ENCODE data around the gene ARIH1. TPM values are rescaled to one million over a fixed set of nuclear protein-coding genes. Genes with fewer than 3 reads are reported as not detected.

ARIH1 gene
- total RNA-seq, 1 donor from 2014 or later: 54.8 TPM

- TF ChIP-seq POLR2AphosphoS5 (IDR thresholded peaks at IDR 0.05; ENCODE audit: insufficient read depth in 1 of 2, low read depth in 1 of 2): no peak
- no peak for TF ChIP-seq CTCF (IDR thresholded peaks at IDR 0.05)
- TF ChIP-seq POLR2A (IDR thresholded peaks at IDR 0.05): no peak
- H3K36me3 ChIP-seq: no peaks in the 10 kb centered on the region
- no peak overlapping the region for H3K27ac ChIP-seq
- H3K4me3 ChIP-seq: no peak overlapping the region
- no peaks in the 10 kb centered on the region for H3K27me3 ChIP-seq
- DNase-seq (ENCODE audit: extremely low spot score in 2 of 2): no peak
- peaks cover 37% of the 10 kb centered on the region for H3K4me1 ChIP-seq
- intact Hi-C loops (cut with DNase I): loop anchor here (5.0 kb wide), 1 partner anchor 76 kb away; no protein-coding TSS in a partner anchor
- no peaks in the 10 kb centered on the region for H3K9me3 ChIP-seq
These were observed 42.6 kb downstream of the ARIH1 start for GRCh38 chr15:72516777-72517176.

GRCh38 chr15:72521682-72522081 is 47.6 kb downstream of the ARIH1 start:
- H3K9me3 ChIP-seq: no peaks in the 10 kb centered on the region
- no peak for TF ChIP-seq CTCF (IDR thresholded peaks at IDR 0.05)
- TF ChIP-seq POLR2A (IDR thresholded peaks at IDR 0.05): no peak
- no peak for TF ChIP-seq POLR2AphosphoS5 (IDR thresholded peaks at IDR 0.05; ENCODE audit: insufficient read depth in 1 of 2, low read depth in 1 of 2)
- H3K36me3 ChIP-seq: peaks cover 0 to 4% of the 10 kb centered on the region in 2 donors
- H3K4me1 ChIP-seq: peaks cover 11% of the 10 kb centered on the region
- H3K27me3 ChIP-seq: no peaks in the 10 kb centered on the region
- no peak for DNase-seq (ENCODE audit: extremely low spot score in 2 of 2)
- no peak overlapping the region for H3K4me3 ChIP-seq
- intact Hi-C loops (cut with DNase I): no loop called here
- no peak overlapping the region for H3K27ac ChIP-seq

- H3K4me1 ChIP-seq: peaks cover 6% of the 10 kb centered on the region
- H3K4me3 ChIP-seq: no peak overlapping the region
- no peaks in the 10 kb centered on the region for H3K36me3 ChIP-seq
- TF ChIP-seq POLR2AphosphoS5 (IDR thresholded peaks at IDR 0.05; ENCODE audit: insufficient read depth in 1 of 2, low read depth in 1 of 2) (no peak), POLR2A (IDR thresholded peaks at IDR 0.05) (no peak), CTCF (IDR thresholded peaks at IDR 0.05) (no peak)
- H3K27me3 ChIP-seq: no peaks in the 10 kb centered on the region
- no peak for DNase-seq (ENCODE audit: extremely low spot score in 2 of 2)
- no peaks in the 10 kb centered on the region for H3K9me3 ChIP-seq
- H3K27ac ChIP-seq: no peak overlapping the region
- intact Hi-C loops (cut with DNase I): no loop called here
These were observed 59.0 kb downstream of the ARIH1 start for GRCh38 chr15:72532991-72533601.

GRCh38 chr15:72534523-72534922 is 60.4 kb downstream of the ARIH1 start:
- TF ChIP-seq POLR2AphosphoS5 (IDR thresholded peaks at IDR 0.05; ENCODE audit: insufficient read depth in 1 of 2, low read depth in 1 of 2) (no peak), CTCF (IDR thresholded peaks at IDR 0.05) (no peak), POLR2A (IDR thresholded peaks at IDR 0.05) (no peak)
- Histone ChIP-seq H3K9me3 (no peaks in the 10 kb centered on the region), H3K4me1 (peaks cover 6% of the 10 kb centered on the region), H3K4me3 (no peak overlapping the region), H3K27me3 (no peaks in the 10 kb centered on the region), H3K27ac (no peak overlapping the region), H3K36me3 (no peaks in the 10 kb centered on the region)
- DNase-seq (ENCODE audit: extremely low spot score in 2 of 2): no peak
- intact Hi-C loops (cut with DNase I): no loop called here

- peaks cover 4% of the 10 kb centered on the region for H3K9me3 ChIP-seq
- TF ChIP-seq POLR2AphosphoS5 (IDR thresholded peaks at IDR 0.05; ENCODE audit: insufficient read depth in 1 of 2, low read depth in 1 of 2): no peak
- TF ChIP-seq CTCF (IDR thresholded peaks at IDR 0.05): no peak
- TF ChIP-seq POLR2A (IDR thresholded peaks at IDR 0.05): no peak
- H3K4me1 ChIP-seq: peaks cover 6% of the 10 kb centered on the region
- no peak overlapping the region for H3K4me3 ChIP-seq
- no peak for DNase-seq (ENCODE audit: extremely low spot score in 2 of 2)
- intact Hi-C loops (cut with DNase I): no loop called here
- no peaks in the 10 kb centered on the region for H3K36me3 ChIP-seq
- no peak overlapping the region for H3K27ac ChIP-seq
- H3K27me3 ChIP-seq: no peaks in the 10 kb centered on the region
These were observed 61.8 kb downstream of the ARIH1 start for GRCh38 chr15:72535911-72536310.

Measured in vagina (tissue), 2 donors.